NOMO-1 treated with DMSO at 0.1 percent for 48 hours (cell line): ENCODE data around the gene ADAP1.
"Not testable (repeated sequence)": the region's sequence is repeated elsewhere in the genome, so short reads cannot be mapped to it uniquely, and the experiment has no call there.

Source experiments
- DNase-seq: peaks from one replicate; lab custom pipeline; 2025; ENCODE audit not compliant: unreplicated experiment; lab: John Stamatoyannopoulos, UW

ADAP1 gene

DNA sequence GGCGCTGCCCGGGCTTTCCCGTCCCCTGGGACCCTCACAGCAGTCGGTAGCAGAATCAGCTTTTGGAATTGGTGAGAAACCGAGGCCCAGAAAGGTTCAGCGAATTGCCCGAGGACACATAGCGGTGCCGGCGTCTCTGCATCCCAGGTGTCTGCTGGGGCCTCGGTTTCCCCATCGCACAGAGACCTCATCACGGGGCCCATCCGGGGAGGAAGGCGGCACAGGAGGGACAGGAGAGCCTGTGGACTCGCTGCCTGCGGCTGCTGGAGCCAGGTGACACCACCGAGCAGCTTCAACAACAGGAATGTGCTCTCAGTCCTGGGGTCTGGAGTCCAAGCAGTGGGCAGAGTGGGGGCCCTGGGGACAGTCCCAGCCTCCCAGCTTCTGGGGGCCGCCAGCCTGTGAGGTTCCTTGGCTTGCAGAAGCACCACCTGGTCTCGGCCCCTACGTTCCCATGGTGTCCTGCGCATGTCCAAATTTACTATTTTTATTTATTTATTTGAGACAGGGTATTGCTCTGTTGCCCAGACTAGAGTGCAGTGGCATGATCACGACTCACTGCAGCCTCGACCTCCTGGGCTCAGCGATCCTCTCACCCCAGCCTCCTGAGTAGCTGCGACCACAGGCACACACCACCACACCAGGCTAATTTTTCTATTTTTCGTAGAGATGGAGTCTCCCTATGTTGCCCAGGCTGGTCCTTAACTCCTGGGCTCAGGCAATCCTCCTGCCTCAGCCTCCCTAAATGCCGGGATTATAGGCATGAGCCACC, 21.4 kb upstream of the ADAP1 start:
- no peak for DNase-seq

GRCh38 chr7:974820-975681, 20.6 kb upstream of the ADAP1 start, which contains the start of gene COX19:
COX19 (minus strand) TSS chr7:975549; CDS start chr7:975509, 40 bp downstream.
- peak; percentile 75 for DNase-seq

DNA sequence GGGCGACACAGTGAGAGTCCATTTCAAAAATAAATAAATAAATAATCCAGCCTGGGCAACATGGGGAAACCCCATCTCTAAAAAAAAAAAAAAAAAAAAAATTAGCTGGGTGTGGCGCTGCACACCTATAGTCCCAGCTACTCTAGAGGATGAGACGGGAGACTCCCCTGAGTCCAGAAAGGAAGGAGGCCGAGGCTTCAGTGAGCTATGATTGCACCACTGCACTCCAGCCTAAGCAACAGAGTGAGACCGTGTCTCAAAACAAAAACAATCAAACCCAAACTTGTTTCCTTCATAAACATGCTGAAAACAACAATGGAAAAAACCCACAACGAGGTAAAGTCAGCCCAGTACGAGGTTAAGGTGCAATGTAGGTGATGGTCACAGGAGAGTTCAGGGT, 19.7 kb upstream of the ADAP1 start:
- peak; percentile 19 for DNase-seq

GRCh38 chr7:973312-973711, 18.8 kb upstream of the ADAP1 start:
- no peak for DNase-seq

DNA sequence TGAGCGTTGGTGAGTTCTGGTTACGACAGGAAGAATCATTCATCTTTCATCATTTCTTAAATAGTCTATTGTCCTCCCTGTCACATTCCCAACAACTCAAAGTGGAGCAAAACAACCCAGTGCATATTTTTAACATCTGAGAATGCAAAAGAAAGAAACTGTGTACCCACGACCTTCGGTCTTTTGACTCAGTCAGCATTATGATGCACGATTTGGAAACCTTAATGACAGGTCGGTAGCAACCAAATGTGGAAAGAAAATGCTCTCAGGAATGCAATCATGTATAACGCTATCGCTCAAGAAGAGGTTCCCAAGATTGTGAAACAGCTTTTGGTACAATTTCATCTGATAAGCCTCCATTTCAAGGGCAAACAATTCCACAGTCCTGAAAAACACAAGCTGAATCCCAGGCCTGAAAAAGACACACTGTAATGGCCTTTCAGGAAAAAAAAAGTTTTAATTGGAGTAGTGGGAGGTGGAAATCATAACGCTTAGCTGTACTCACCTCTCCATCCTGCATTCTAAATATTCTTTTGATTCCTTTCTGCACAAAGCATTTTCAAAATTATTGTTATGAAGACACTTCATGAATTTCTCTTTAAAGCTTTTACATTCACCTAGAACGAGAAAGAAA, 18.3 kb upstream of the ADAP1 start:
- no peak for DNase-seq

DNA sequence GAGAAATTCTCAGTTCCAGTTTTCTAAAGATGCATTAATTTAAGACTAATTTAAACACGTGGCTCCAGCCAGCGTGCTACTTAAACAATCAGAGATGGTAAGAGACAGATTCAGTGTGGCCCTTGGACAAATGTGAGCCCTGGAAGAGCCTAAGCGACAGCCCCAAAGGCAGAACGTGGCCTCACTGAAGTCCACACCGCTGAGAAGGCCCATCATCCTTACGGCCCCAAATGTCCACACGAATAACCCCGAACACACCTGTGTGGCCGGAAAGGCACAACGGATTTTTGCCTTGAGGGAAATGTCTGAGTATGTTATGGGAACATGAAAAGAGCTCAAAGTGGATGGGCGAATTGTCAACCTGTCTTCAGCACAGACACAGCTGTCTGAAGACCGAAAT, 17.6 kb upstream of the ADAP1 start:
- no peak for DNase-seq

DNA sequence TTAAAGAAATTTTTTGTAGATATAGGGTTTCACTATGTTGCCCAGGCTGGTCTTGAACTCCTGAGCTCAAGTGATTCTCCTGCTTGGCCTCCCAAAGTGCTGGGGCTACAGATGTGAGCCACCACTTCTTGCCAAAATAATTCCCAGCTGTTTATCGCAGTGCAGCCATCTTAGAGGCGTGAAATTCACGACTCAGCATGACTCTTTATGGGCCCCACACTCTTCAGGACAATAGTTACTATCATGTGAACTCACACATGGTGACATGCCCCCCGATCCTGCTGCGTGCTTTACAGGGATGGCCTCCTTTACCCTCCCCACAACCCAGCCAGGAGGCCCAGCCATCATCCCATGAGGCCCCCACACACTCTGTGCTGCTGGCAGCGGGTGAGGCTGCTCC, 16.3 kb upstream of the ADAP1 start:
- DNase-seq: no peak

- no peak for DNase-seq
Observed at GRCh38 chr7:969403-969802, 14.9 kb upstream of the ADAP1 start.

GRCh38 chr7:968205-969105, 14.0 kb upstream of the ADAP1 start:
- DNase-seq: no peak

DNA sequence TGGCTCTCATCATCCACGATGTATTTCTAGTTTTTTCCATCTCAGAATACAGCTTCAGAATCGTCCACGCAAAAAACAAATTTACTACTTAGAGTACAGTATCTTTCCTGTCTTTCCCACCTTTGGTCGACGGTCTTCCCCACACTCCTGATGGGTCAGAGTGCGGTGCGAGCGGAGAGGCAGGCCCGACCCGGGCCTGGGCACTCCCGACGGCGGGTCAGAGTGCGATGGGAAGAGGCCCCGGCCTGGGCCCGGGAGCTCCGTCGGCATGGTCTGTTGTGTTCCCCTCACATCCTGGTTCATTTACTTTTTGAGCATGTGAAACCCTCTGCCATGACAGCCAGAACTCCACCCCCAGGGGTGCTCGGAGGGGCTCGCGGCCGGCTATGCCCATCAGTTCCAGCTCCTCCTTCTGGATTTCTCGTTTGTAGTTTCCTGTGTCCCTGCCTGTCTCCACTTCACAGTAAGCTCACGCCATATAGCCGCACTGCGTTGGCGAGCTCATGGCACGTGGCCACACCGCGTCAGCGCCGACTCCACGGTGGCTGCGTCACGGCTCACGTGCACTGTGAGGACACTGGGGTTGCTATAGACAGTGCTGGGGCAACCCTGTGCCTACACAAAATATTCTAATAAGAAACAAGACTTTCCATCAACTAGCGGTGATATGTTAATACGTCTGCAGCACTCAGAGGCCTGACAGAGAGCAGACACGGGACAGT, 13.0 kb upstream of the ADAP1 start:
- DNase-seq: no peak

DNA sequence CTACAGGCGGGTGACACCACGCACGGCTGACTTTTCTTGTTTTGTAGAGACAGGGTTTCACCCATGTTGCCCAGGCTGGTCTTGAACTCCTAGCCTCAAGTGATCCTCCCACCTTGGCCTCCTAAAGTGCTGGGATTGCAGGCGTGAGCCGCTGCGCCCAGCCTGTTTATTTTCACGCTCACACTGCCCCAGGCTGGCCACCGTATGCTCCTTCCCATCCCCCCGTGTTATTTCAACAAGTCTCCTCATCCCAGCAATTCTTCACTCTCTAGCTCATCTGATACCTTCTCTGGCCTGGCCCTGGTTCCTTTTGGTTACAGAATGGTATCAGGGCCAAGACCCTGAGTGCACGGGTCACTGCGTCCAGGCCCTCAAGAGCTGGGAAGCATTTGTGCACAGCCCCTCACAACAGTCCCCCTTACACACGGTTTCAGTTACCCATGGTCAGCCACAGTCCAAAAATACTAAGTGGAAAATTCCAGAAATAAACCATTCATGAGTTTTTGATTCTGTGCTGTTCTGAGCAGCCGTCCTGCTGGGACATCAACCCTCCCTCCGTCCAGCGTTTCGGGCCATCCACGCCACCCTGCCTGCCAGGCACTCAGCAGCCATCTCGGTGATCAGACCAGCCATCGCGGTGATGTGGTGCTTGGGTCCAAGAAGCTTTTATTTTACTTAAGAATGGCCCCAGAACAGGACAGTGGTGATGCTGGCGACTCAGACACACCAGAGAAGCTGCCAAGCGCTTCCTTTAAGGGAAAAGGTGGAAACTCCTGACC, 12.0 kb upstream of the ADAP1 start:
- no peak for DNase-seq

DNA sequence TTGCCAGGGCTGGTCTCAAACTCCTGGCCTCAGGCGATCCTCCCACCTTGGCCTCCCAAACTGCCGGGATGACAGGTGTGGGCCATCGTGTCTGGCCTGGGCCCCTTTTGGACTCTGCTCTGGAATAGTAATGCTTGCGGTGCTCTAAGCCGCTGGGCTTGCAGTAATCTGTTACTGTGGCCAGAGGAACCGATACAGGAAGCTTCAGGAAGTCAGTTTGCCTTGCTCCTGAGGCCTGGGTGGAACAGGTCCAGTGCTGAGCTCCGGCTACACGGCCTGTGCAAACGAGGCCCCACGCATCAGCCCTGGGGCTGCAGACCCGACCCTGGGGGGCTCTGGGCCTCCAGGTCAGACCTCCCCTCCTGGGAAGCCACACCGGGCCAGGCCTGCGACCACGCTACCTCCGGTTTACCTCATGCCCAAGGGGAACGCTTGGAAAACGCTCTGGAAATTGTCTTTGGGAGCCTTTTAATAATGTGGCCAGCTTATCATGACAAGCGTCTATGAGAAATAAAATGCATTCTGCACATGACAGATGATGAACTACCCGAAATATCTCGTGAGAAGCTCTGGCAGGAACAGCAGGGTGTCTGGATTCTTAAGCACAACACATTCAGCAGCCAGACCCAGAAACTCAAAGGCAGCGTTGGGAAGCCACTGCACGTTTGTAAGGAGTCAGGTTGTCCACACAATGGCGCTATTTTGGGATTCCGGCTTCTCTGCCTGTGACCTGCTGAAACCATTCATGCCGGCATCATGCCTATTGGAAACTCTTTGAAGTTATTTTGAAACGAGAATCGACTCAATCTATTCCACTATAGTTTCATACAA, 10.1 kb upstream of the ADAP1 start:
- peak; percentile 78 for DNase-seq

DNA sequence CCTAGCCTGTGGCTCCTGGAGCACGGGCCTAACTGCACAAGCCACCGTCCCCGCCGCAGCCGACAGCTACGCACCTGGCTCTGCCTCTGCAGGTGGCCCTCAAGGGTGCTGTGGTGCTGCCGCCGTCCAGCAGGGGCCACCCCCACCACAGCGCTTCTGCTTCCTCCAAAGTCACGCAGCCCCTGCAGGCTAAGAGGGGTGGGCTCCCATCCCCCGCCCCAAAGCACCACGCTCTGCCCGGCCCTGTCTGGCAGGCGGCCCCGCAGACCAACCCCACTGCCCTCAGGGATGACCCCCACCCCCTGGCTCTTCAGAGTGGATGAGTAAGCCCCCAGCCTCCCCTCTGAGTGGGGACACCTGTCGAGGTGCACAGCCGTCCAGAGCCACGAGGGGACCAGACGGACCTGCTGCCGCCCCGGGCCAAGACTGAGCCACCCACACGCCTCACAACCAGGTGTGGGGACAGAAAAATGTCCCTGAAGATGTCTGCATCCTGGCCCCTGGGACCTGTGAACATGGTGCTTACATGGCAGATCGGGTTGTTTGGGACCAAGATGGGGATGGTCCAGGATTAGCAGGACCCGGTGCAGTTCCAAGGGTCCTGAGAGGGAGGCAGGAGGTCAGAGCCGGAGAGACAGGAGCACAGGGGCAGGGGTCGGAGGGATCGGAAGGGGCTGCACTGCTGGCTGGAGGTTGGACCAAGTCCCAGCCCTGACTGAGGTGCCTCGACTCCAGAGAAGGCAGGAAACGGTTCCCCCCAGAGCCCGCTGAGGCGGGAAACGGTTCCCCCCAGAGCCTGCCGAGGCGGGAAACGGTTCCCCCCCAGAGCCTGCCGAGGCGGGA, 9.0 kb upstream of the ADAP1 start:
- DNase-seq: no peak

GRCh38 chr7:962401-963081, 8.1 kb upstream of the ADAP1 start:
- DNase-seq: no peak

DNA sequence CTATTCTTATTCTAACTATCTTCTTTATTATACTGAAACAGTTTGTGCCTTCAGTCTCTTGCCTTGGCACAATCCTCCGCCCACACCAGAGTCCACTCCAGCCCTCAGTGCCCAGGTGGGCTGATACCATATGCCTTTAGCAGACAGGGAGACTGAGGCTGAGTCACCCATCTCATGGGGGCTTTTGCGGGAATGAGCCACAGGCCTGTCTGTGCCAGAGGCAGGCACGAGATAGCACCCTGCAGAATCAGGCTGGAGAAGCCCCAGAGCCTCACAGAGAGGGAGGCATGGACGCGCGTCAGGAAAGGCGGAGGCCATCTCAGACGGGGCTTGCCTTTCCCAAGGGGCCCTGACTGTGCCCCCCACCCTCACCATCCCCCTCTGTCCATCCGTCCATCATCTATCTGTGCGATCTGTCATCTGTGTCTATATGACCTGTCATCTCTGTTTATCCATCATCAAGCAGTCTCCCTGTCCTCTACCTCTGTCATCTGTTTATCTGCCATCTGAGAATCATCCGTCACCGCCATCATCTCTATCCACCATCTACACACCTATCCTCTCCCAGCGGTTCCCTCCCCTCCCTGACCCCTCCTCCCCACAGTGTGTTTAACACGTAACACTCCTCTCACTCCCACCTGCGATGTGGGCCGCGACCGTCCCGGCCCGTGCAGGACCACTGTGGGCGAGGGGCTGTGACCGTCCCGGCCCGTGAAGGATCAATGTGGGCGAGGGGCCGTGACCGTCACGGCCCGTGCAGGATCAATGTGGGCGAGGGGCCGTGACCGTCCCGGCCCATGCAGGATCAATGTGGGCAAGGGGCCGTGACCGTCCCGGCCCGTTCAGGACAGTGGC, 7.3 kb upstream of the ADAP1 start:
- DNase-seq: no peak

DNA sequence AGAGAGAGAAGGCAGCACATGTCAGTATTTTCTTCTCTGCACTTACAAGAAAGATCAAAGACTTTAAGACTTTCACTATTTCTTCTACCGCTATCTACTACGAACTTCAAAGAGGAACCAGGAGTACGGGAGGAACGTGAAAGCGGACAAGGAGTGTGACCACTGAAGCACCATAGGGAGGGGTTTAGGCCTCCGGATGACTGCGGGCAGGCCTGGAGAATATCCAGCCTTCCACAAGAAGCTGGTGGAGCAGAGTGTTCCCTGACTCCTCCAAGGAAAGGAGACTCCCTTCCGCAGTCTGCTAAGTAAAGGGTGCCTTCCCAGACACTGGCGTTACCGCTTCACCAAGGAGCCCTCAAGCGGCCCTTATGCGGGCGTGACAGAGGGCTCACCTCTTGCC, 6.5 kb upstream of the ADAP1 start:
- DNase-seq: not testable (repeated sequence)
